ENCODE measurements around the gene NPHP4. TPM values are rescaled to one million over a fixed set of nuclear protein-coding genes. Genes with fewer than 3 reads are reported as not detected.

The NPHP4 gene
- polyA plus RNA-seq, 2 of the 4 experiments (the other 2 are of a cell fraction): 2.9 to 5.1 TPM

- no peak for TF ChIP-seq BHLHE40 (IDR thresholded peaks at IDR 0.05; ENCODE audit: low read depth, low read length)
- TF ChIP-seq HOXB13 (CRISPR knock-in tag; IDR thresholded peaks at IDR 0.05; ENCODE audit: low read depth): no peak
- no peak for TF ChIP-seq TP53 (CRISPR knock-in tag; IDR thresholded peaks at IDR 0.05)
These were observed 82.0 kb downstream of the NPHP4 start (continued) for GRCh38 chr1:5910276-5910620.

- no peak for DNase-seq (ENCODE audit: low read depth in 1 of 2, low spot score in 1 of 2)
- Histone ChIP-seq H3K4me1 (no peaks in the 10 kb centered on the region), H3K27ac (no peak overlapping the region), H3K4me2 (no peak overlapping the region), H3K4me3 (no peak overlapping the region), H3K9me3 (no peaks in the 10 kb centered on the region)
- POLR2A ChIA-PET: no interaction called here
- WGBS (ENCODE audit: missing lambda C conversion rate): 98% methylated on average over 7 of the region's 14 CpGs
- FAIRE-seq: no peak
- CTCF ChIA-PET: no interaction called here
- no peak for TF ChIP-seq CBX8 (IDR thresholded peaks at IDR 0.05)
- no peak for TF ChIP-seq HDAC2 (IDR thresholded peaks at IDR 0.05)
- no peak for TF ChIP-seq RFX5 (IDR thresholded peaks at IDR 0.05)
- no peak for TF ChIP-seq RARB (CRISPR knock-in tag; IDR thresholded peaks at IDR 0.05)
- TF ChIP-seq ELK1 (IDR thresholded peaks at IDR 0.05; ENCODE audit: low read depth, low read length): no peak
- TF ChIP-seq HOXA7 (CRISPR knock-in tag; IDR thresholded peaks at IDR 0.05): no peak
- no peak for TF ChIP-seq POLR2A (IDR thresholded peaks at IDR 0.05; ENCODE audit: low read length)
- no peak for TF ChIP-seq NPAS2 (CRISPR knock-in tag; IDR thresholded peaks at IDR 0.05; ENCODE audit: borderline replicate concordance)
- TF ChIP-seq JUN (IDR thresholded peaks at IDR 0.05): no peak
- no peak for TF ChIP-seq TFCP2L1 (CRISPR knock-in tag; IDR thresholded peaks at IDR 0.05)
- TF ChIP-seq RCOR1 (IDR thresholded peaks at IDR 0.05; ENCODE audit: low read depth, low read length): no peak
- no peak for TF ChIP-seq ATOH8 (CRISPR knock-in tag; IDR thresholded peaks at IDR 0.05; ENCODE audit: low read depth)
- no peak for TF ChIP-seq MAFK (IDR thresholded peaks at IDR 0.05; ENCODE audit: partially characterized antibody)
- TF ChIP-seq USF2 (IDR thresholded peaks at IDR 0.05): no peak
- TF ChIP-seq HOXB13 (CRISPR knock-in tag; IDR thresholded peaks at IDR 0.05; ENCODE audit: low read depth): no peak
- no peak for TF ChIP-seq FOSB (CRISPR knock-in tag; IDR thresholded peaks at IDR 0.05)
- no peak for TF ChIP-seq ZSCAN20 (CRISPR knock-in tag; IDR thresholded peaks at IDR 0.05)
- TF ChIP-seq GATA3 (IDR thresholded peaks at IDR 0.05; ENCODE audit: borderline replicate concordance): no peak
- TF ChIP-seq MAZ (IDR thresholded peaks at IDR 0.05; ENCODE audit: borderline replicate concordance, low read depth, low read length): no peak
- no peak for TF ChIP-seq RAD21 (conservative IDR thresholded peaks at IDR 0.05 in 1 of 2, IDR thresholded peaks at IDR 0.05 in 1 of 2)
- no peak for ATAC-seq
These were observed 82.5 kb downstream of the NPHP4 start for GRCh38 chr1:5909576-5910275.

GRCh38 chr1:5908461-5909375 is 83.5 kb downstream of the NPHP4 start:
- CTCF ChIA-PET: no interaction called here
- Histone ChIP-seq H3K27ac (no peak overlapping the region), H3K4me3 (no peak overlapping the region), H3K4me2 (no peak overlapping the region), H3K4me1 (no peaks in the 10 kb centered on the region), H3K9me3 (no peaks in the 10 kb centered on the region)
- no peak for FAIRE-seq
- POLR2A ChIA-PET: no interaction called here
- no peak for DNase-seq (ENCODE audit: low read depth in 1 of 2, low spot score in 1 of 2)
- WGBS (ENCODE audit: missing lambda C conversion rate): 98% methylated on average over 10 of the region's 35 CpGs
- ATAC-seq: no peak
- TF ChIP-seq MAFK (IDR thresholded peaks at IDR 0.05; ENCODE audit: partially characterized antibody) (no peak), ZSCAN20 (CRISPR knock-in tag; IDR thresholded peaks at IDR 0.05) (no peak), EP300 (IDR thresholded peaks at IDR 0.05) (no peak), POLR2AphosphoS2 (conservative IDR thresholded peaks at IDR 0.05; ENCODE audit: low read length) (no peak), TFCP2L1 (CRISPR knock-in tag; IDR thresholded peaks at IDR 0.05) (no peak), RNF2 (IDR thresholded peaks at IDR 0.05; ENCODE audit: borderline replicate concordance, low read depth) (no peak), HES2 (IDR thresholded peaks at IDR 0.05) (no peak), RARB (CRISPR knock-in tag; IDR thresholded peaks at IDR 0.05) (no peak), SMC3 (IDR thresholded peaks at IDR 0.05) (no peak), GATA3 (IDR thresholded peaks at IDR 0.05; ENCODE audit: borderline replicate concordance) (no peak), MYC (IDR thresholded peaks at IDR 0.05; ENCODE audit: borderline replicate concordance, low read length) (no peak), PBX3 (IDR thresholded peaks at IDR 0.05) (no peak), CHD4 (IDR thresholded peaks at IDR 0.05; ENCODE audit: borderline replicate concordance) (no peak), FOSB (CRISPR knock-in tag; IDR thresholded peaks at IDR 0.05) (no peak)
